B cell (primary cell): ENCODE data around the gene TOGARAM1. TPM values are rescaled to one million over a fixed set of nuclear protein-coding genes. Genes with fewer than 3 reads are reported as not detected.

Experiments
- ATAC-seq: fragments of 200-7000 bp; cut with Tn5 transposase; one replicate; pipeline ENCODE4 v1.10.0; 2021; ENCODE audit warnings: low read depth, mild to moderate bottlenecking, moderate number of reproducible peaks, moderate library complexity
- CTCF ChIA-PET: fragments of 350-600 bp; sonication (Branson Sonifier 250); formaldehyde crosslinking; loops from one replicate; lab custom pipeline; 2021; ENCODE audit warnings: antibody characterized with exemption, inconsistent platforms; lab: Charles Lee
- POLR2A ChIA-PET: fragments of 350-600 bp; sonication (Branson Sonifier 250); formaldehyde crosslinking; loops from one replicate; lab custom pipeline; 2021; ENCODE audit warnings: antibody characterized with exemption; lab: Charles Lee
- DNase-seq: peaks from one replicate; pipeline ENCODE4 v3.0.0; 2013
- H2AFZ ChIP-seq: 2 replicates; pipeline ENCODE4 v1.6.1; 2012; ENCODE audit warnings: mild to moderate bottlenecking, low read depth, low read length; ENCODE audit not compliant: insufficient read depth, poor library complexity, severe bottlenecking
- H3K27ac ChIP-seq, 2 donors: 1 replicate in 1 of 2; 2 replicates in 1 of 2; pipeline ENCODE4 v1.5.1; 2012 to 2013; ENCODE audit warnings: low read length in 2 of 2, mild to moderate bottlenecking in 2 of 2, moderate library complexity in 1 of 2
- H3K27me3 ChIP-seq, 4 experiments: fragments of 200-600 bp in 1 of 4; sonication (generic) in 1 of 4; replicated peaks in 1 of 4; 1 replicate in 2 of 4; 2 replicates in 2 of 4; pipeline versions ENCODE4 v1.6.1 to v1.7.0; 2013 to 2016; ENCODE audit warnings: low read length in 3 of 4, mild to moderate bottlenecking in 2 of 4, mixed read lengths in 1 of 4, moderate library complexity in 1 of 4; ENCODE audit not compliant: insufficient read depth in 4 of 4, control insufficient read depth in 3 of 4; ENCODE audit errors: control extremely low read depth in 1 of 4
- H3K36me3 ChIP-seq, 2 experiments: replicated peaks in 1 of 2; 1 replicate in 1 of 2; 2 replicates in 1 of 2; pipeline versions ENCODE4 v1.6.1 to v1.7.1; 2013; ENCODE audit warnings: low read length in 1 of 2; ENCODE audit not compliant: insufficient read depth in 2 of 2, control insufficient read depth in 1 of 2; ENCODE audit errors: control extremely low read depth in 1 of 2, extremely low read depth in 1 of 2
- H3K4me1 ChIP-seq, 2 donors: fragments of 200-600 bp in 1 of 2; sonication (generic) in 1 of 2; 1 replicate in 1 of 2; 2 replicates in 1 of 2; pipeline versions ENCODE4 v1.5.1 to v1.6.1; 2013 to 2017; ENCODE audit warnings: low read length in 2 of 2; ENCODE audit not compliant: control insufficient read depth in 2 of 2, insufficient read depth in 2 of 2
- H3K4me2 ChIP-seq: replicated peaks from 2 replicates; pipeline ENCODE3; 2012; ENCODE audit warnings: mild to moderate bottlenecking, low read depth, low read length; ENCODE audit not compliant: poor library complexity, severe bottlenecking
- H3K4me3 ChIP-seq, 5 experiments: fragments of 200-600 bp in 1 of 5; sonication (generic) in 1 of 5; 1 replicate in 3 of 5; 2 replicates in 2 of 5; pipeline versions ENCODE4 v1.5.1 to v1.7.0; 2011 to 2016; ENCODE audit warnings: low read length in 4 of 5, mild to moderate bottlenecking in 4 of 5, low read depth in 2 of 5, control low read depth in 1 of 5, moderate library complexity in 1 of 5; ENCODE audit not compliant: insufficient read depth in 1 of 5; ENCODE audit errors: control extremely low read depth in 1 of 5, extremely low read depth in 1 of 5
- H3K79me2 ChIP-seq: fragments of 200-600 bp; sonication (generic); one replicate; pipeline ENCODE4 v1.6.0; 2016; ENCODE audit warnings: low read length; ENCODE audit not compliant: control insufficient read depth, insufficient read depth
- H3K9ac ChIP-seq: fragments of 200-600 bp; sonication (generic); 2 replicates; pipeline ENCODE4 v1.6.1; 2017; ENCODE audit warnings: mild to moderate bottlenecking, low read length, moderate library complexity
- H3K9me3 ChIP-seq, 3 donors: one replicate each; pipeline versions ENCODE4 v1.6.1 to v1.7.1; 2013; ENCODE audit warnings: low read length in 2 of 3; ENCODE audit not compliant: control insufficient read depth in 2 of 3, insufficient read depth in 1 of 3; ENCODE audit errors: control extremely low read depth in 1 of 3
- H4K20me1 ChIP-seq: 2 replicates; pipeline ENCODE4 v1.6.0; 2012; ENCODE audit warnings: mild to moderate bottlenecking, low read length; ENCODE audit not compliant: insufficient read depth, control insufficient read depth, poor library complexity, severe bottlenecking
- H3K27ac Mint-ChIP-seq: one replicate; pipeline ENCODE4 v1.8.0; 2021; ENCODE audit warnings: mixed read lengths
- H3K27me3 Mint-ChIP-seq: one replicate; pipeline ENCODE4 v1.8.0; 2021; ENCODE audit warnings: mixed read lengths
- H3K4me1 Mint-ChIP-seq: one replicate; pipeline ENCODE4 v1.8.0; 2021; ENCODE audit warnings: mixed read lengths
- H3K4me3 Mint-ChIP-seq: one replicate; pipeline ENCODE4 v1.8.0; 2021; ENCODE audit warnings: mixed read lengths
- H3K9me3 Mint-ChIP-seq: one replicate; pipeline ENCODE4 v1.8.0; 2022; ENCODE audit warnings: mixed read lengths; ENCODE audit not compliant: insufficient read depth
- CTCF ChIP-seq: fragments of 200-600 bp; IDR thresholded peaks from one replicate; pipeline ENCODE4 v1.8.0; 2022; ENCODE audit warnings: antibody characterized with exemption, mild to moderate bottlenecking
- EZH2 ChIP-seq: IDR thresholded peaks from 2 replicates; pipeline ENCODE4 v1.6.1; 2012; ENCODE audit warnings: borderline replicate concordance, low read depth, mild to moderate bottlenecking, moderate library complexity, low read length; ENCODE audit not compliant: insufficient read depth, poor library complexity, severe bottlenecking
- WGBS: methylation state at CpG from one replicate; pipeline ENCODE4 v1.1.5; 2013; ENCODE audit warnings: missing lambda C conversion rate; ENCODE audit not compliant: insufficient coverage; 5-methylcytosine and 5-hydroxymethylcytosine counted together
- intact Hi-C: fragments of 100-400 bp; cut with micrococcal nuclease; formaldehyde crosslinking; loops from one replicate; pipeline ENCODE4 v1.10.0; 2022
- polyA plus RNA-seq: library from polyadenylated mRNA; depleted of rRNA; stranded (reverse); fragments of >200 nt; gene quantifications from 2 replicates; pipeline ENCODE4 v1.2.3, GENCODE V29; 2012
- total RNA-seq, 2 donors: library from RNA; stranded (reverse); fragments of 120-200 nt in 1 of 2; gene quantifications; 1 replicate in 1 of 2; 2 replicates in 1 of 2; pipeline versions ENCODE4 v1.2.3 to v1.2.4, GENCODE V29; 2013 to 2022

TOGARAM1 gene
- total and polyA plus RNA-seq, 2 donors (not counting 1 experiment from before 2014, with no cell fraction given): 3.4 to 23.9 TPM

DNA sequence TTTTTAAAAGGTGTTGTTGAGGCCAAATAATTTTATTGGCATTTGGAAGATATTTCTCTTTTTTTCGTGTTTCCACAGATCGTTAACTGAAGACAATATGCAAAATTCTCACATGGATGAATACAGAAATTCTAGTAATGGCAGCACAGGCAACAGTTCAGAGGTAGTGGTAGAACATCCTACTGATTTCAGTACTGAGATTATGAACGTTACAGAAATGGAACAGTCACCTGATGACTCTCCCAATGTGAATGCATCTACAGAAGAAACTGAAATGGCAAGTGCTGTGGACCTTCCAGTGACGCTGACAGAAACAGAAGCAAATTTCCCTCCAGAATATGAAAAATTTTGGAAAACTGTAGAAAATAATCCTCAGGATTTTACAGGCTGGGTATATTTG lies 133.2 kb downstream of the TOGARAM1 start:
- WGBS: 67% methylated on average over 1 of the region's 4 CpGs
- Histone ChIP-seq H3K4me2 (no peak overlapping the region), H2AFZ (no peak overlapping the region), H3K4me3 (no peak overlapping the region), H3K9ac (no peak overlapping the region), H3K27ac (no peak overlapping the region), H3K79me2 (peaks cover 56% of the 10 kb centered on the region), H3K27me3 (no peaks in the 10 kb centered on the region), H3K36me3 (peaks cover 8 to 42% of the 10 kb centered on the region in 2 experiments), H3K9me3 (no peaks in the 10 kb centered on the region), H3K4me1 (no peaks in the 10 kb centered on the region), H4K20me1 (peaks cover 26% of the 10 kb centered on the region)
- no peaks in the 10 kb centered on the region for H3K27me3 Mint-ChIP-seq
- H3K27ac Mint-ChIP-seq: no peak overlapping the region
- peaks cover 6% of the 10 kb centered on the region for H3K4me1 Mint-ChIP-seq
- TF ChIP-seq EZH2 (no peak), CTCF (no peak)
- no peaks in the 10 kb centered on the region for H3K9me3 Mint-ChIP-seq
- CTCF ChIA-PET: no interaction called here
- POLR2A ChIA-PET: no interaction called here
- intact Hi-C loops: loop anchor here (5.0 kb wide), 1 partner anchor 37 kb away; the partner anchor contains the start of gene FKBP3
- no peak overlapping the region for H3K4me3 Mint-ChIP-seq
- ATAC-seq (no peak), DNase-seq (no peak)

DNA sequence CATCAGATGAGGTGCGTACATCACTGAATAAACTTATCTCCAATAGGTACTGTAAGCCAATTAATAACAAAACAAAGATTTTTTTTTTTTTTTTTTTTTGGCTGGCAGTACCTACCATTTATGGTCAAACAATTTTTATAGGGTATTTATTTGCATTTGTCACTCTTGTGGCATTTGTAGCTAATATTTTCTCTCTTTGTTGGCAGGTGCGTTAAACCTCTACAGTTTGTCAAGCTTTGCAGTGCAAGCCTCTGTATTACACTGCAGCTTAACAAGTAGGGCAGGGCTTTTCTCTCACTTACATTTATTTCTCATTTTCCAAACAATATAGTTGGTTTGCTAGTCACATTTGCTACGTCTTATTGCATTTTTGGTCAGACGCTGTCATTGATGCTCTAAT lies 134.2 kb downstream of the TOGARAM1 start:
- no peaks in the 10 kb centered on the region for H3K4me1 ChIP-seq
- H3K36me3 ChIP-seq: peaks cover 10 to 50% of the 10 kb centered on the region in 2 experiments
- intact Hi-C loops: loop anchor here (5.0 kb wide), 1 partner anchor 36 kb away; the partner anchor contains the start of gene FKBP3
- Mint-ChIP-seq H3K4me1 (no peaks in the 10 kb centered on the region), H3K4me3 (no peak overlapping the region), H3K27ac (no peak overlapping the region), H3K27me3 (no peaks in the 10 kb centered on the region), H3K9me3 (no peaks in the 10 kb centered on the region)
- no peak overlapping the region for H3K9ac ChIP-seq
- TF ChIP-seq EZH2: no peak
- TF ChIP-seq CTCF: no peak
- H3K27me3 ChIP-seq: no peaks in the 10 kb centered on the region
- no peak for ATAC-seq
- H3K79me2 ChIP-seq: peaks cover 46% of the 10 kb centered on the region
- H4K20me1 ChIP-seq: peaks cover 17% of the 10 kb centered on the region
- H2AFZ ChIP-seq: no peak overlapping the region
- H3K4me2 ChIP-seq: no peak overlapping the region
- ChIA-PET POLR2A (no interaction called here), CTCF (interaction anchor here (1.6 kb wide), 1 partner anchor 174 kb away, joined by 3 read pairs; no protein-coding TSS in a partner anchor)
- H3K4me3 ChIP-seq: no peak overlapping the region
- DNase-seq: no peak
- 100% methylated on average over 2 of the region's 4 CpGs for whole genome bisulfite sequencing
- no peak overlapping the region for H3K27ac ChIP-seq
- H3K9me3 ChIP-seq: no peaks in the 10 kb centered on the region
